H1 (cell line): ENCODE results near the gene PPID. TPM values are rescaled to one million over a fixed set of nuclear protein-coding genes. Genes with fewer than 3 reads are reported as not detected.

Experiments
- CTCF ChIA-PET: fragments of 300-600 bp; sonication (Branson Sonifier 250); formaldehyde crosslinking; loops from one replicate; lab custom pipeline; 2021; ENCODE audit not compliant: partially characterized antibody; lab: Charles Lee
- POLR2A ChIA-PET: fragments of 300-600 bp; sonication (Branson Sonifier 250); formaldehyde crosslinking; loops from one replicate; lab custom pipeline; 2021; ENCODE audit warnings: inconsistent platforms; ENCODE audit not compliant: partially characterized antibody; lab: Charles Lee
- DNase-seq, 2 experiments: peaks; one replicate each; pipeline versions ENCODE4 v3.0.0 to v3.0.0-alpha.2; 2010 to 2022; ENCODE audit warnings: low spot score in 2 of 2, low read depth in 1 of 2, mixed read lengths in 1 of 2
- FAIRE-seq: peaks from 2 replicates; lab custom pipeline; 2011; peaks lifted over from hg19 to GRCh38; lab: Jason Lieb, UNC
- H2AFZ ChIP-seq: 2 replicates; pipeline ENCODE4 v1.8.1; 2012; ENCODE audit warnings: low read length, inconsistent platforms
- H2AK5ac ChIP-seq: 2 replicates; pipeline ENCODE4 v1.6.1; 2013; ENCODE audit warnings: low read depth, low read length
- H2BK120ac ChIP-seq: replicated peaks from 2 replicates; pipeline ENCODE3; 2013; ENCODE audit warnings: low read depth, low read length, inconsistent platforms
- H2BK12ac ChIP-seq: 2 replicates; pipeline ENCODE4 v1.6.1; 2013; ENCODE audit warnings: low read depth, low read length
- H2BK15ac ChIP-seq: 2 replicates; pipeline ENCODE4 v1.6.1; 2013; ENCODE audit warnings: low read length
- H2BK20ac ChIP-seq: 2 replicates; pipeline ENCODE4 v1.6.1; 2013; ENCODE audit warnings: low read length
- H2BK5ac ChIP-seq: 2 replicates; pipeline ENCODE4 v1.6.1; 2013; ENCODE audit warnings: low read depth, low read length
- H3K14ac ChIP-seq: 2 replicates; pipeline ENCODE4 v1.6.1; 2013; ENCODE audit warnings: inconsistent platforms; ENCODE audit not compliant: insufficient read length
- H3K18ac ChIP-seq: 2 replicates; pipeline ENCODE4 v1.6.1; 2013; ENCODE audit warnings: low read length; ENCODE audit errors: extremely low read depth
- H3K23ac ChIP-seq: 2 replicates; pipeline ENCODE4 v1.6.1; 2013; ENCODE audit warnings: inconsistent platforms; ENCODE audit not compliant: insufficient read length
- H3K23me2 ChIP-seq: 2 replicates; pipeline ENCODE4 v1.6.1; 2013; ENCODE audit warnings: low read depth, low read length
- H3K27ac ChIP-seq: 2 replicates; pipeline ENCODE4 v1.6.1; 2011; ENCODE audit warnings: low read depth, low read length, inconsistent platforms
- H3K27me3 ChIP-seq, 4 experiments: replicated peaks in 1 of 4; 1 replicate in 1 of 4; 2 replicates in 3 of 4; pipeline versions ENCODE4 v1.6.1 to v1.8.1; 2011 to 2013; ENCODE audit warnings: low read length in 3 of 4, mild to moderate bottlenecking in 3 of 4, inconsistent platforms in 2 of 4, mixed read lengths in 2 of 4, moderate library complexity in 1 of 4; ENCODE audit not compliant: control insufficient read depth in 3 of 4, insufficient read depth in 3 of 4; ENCODE audit errors: extremely low read depth in 1 of 4
- H3K36me3 ChIP-seq, 4 experiments: 2 replicates each; pipeline versions ENCODE4 v1.6.1 to v1.8.1; 2011 to 2013; ENCODE audit warnings: mild to moderate bottlenecking in 4 of 4, low read length in 3 of 4, moderate library complexity in 2 of 4, control low read depth in 1 of 4, inconsistent platforms in 1 of 4; ENCODE audit not compliant: insufficient read depth in 4 of 4, control insufficient read depth in 2 of 4
- H3K4ac ChIP-seq: replicated peaks from 2 replicates; pipeline ENCODE3; 2013; ENCODE audit warnings: low read length, low read depth, mixed read lengths, inconsistent platforms; ENCODE audit not compliant: insufficient read length
- H3K4me1 ChIP-seq, 4 experiments: replicated peaks in 1 of 4; 1 replicate in 1 of 4; 2 replicates in 3 of 4; pipeline versions ENCODE4 v1.6.1 to v1.8.1; 2011 to 2013; ENCODE audit warnings: low read length in 3 of 4, inconsistent platforms in 2 of 4, mixed read lengths in 1 of 4; ENCODE audit not compliant: insufficient read depth in 4 of 4, control insufficient read depth in 3 of 4
- H3K4me2 ChIP-seq, 2 experiments: 2 replicates each; pipeline versions ENCODE4 v1.6.1 to v1.8.1; 2011 to 2013; ENCODE audit warnings: low read depth in 2 of 2, low read length in 2 of 2, control low read depth in 1 of 2, inconsistent platforms in 1 of 2, mild to moderate bottlenecking in 1 of 2; ENCODE audit not compliant: insufficient read depth in 1 of 2
- H3K4me3 ChIP-seq, 4 experiments: fragments of 200-600, 300-600 bp in 1 of 4; sonication (generic), shearing (Covaris generic), sonication (Bioruptor Twin) in 1 of 4; 2 replicates each; pipeline versions ENCODE4 v1.5.1 to v1.8.1; 2011 to 2016; ENCODE audit warnings: low read length in 4 of 4, low read depth in 3 of 4, control low read depth in 2 of 4, inconsistent platforms in 2 of 4, mild to moderate bottlenecking in 2 of 4, mixed read lengths in 1 of 4, moderate library complexity in 1 of 4; ENCODE audit not compliant: insufficient read depth in 2 of 4; ENCODE audit errors: extremely low read depth in 1 of 4
- H3K56ac ChIP-seq: replicated peaks from 2 replicates; pipeline ENCODE3; 2013; ENCODE audit warnings: low read depth, mild to moderate bottlenecking, mixed read lengths, low read length, inconsistent platforms; ENCODE audit not compliant: insufficient read length
- H3K79me1 ChIP-seq: 2 replicates; pipeline ENCODE4 v1.6.1; 2013; ENCODE audit warnings: low read depth, low read length, control low read depth
- H3K79me2 ChIP-seq, 2 experiments: 2 replicates each; pipeline versions ENCODE4 v1.6.1 to v1.8.1; 2012 to 2013; ENCODE audit warnings: low read length in 2 of 2, mild to moderate bottlenecking in 2 of 2, inconsistent platforms in 1 of 2; ENCODE audit not compliant: insufficient read depth in 2 of 2, control insufficient read depth in 1 of 2
- H3K9ac ChIP-seq, 4 experiments: replicated peaks in 1 of 4; 1 replicate in 1 of 4; 2 replicates in 3 of 4; pipeline versions ENCODE4 v1.6.1 to v1.8.1; 2011 to 2013; ENCODE audit warnings: low read depth in 3 of 4, low read length in 3 of 4, control low read depth in 2 of 4, mild to moderate bottlenecking in 2 of 4, moderate library complexity in 2 of 4, inconsistent platforms in 1 of 4; ENCODE audit errors: extremely low read depth in 1 of 4
- H3K9me3 ChIP-seq, 2 experiments: 2 replicates each; pipeline versions ENCODE4 v1.6.1 to v1.8.1; 2012 to 2013; ENCODE audit warnings: mild to moderate bottlenecking in 2 of 2, moderate library complexity in 2 of 2, control low read depth in 1 of 2, inconsistent platforms in 1 of 2, low read depth in 1 of 2, low read length in 1 of 2, mixed read lengths in 1 of 2; ENCODE audit not compliant: insufficient read depth in 2 of 2
- H4K20me1 ChIP-seq, 2 experiments: replicated peaks in 1 of 2; 2 replicates each; pipeline versions ENCODE3 to v1.8.1; 2011 to 2013; ENCODE audit warnings: inconsistent platforms in 2 of 2, low read length in 2 of 2, mild to moderate bottlenecking in 1 of 2; ENCODE audit not compliant: insufficient read depth in 2 of 2, control insufficient read depth in 1 of 2
- H4K5ac ChIP-seq: 2 replicates; pipeline ENCODE4 v1.6.1; 2013; ENCODE audit warnings: low read length, low read depth, mixed read lengths, inconsistent platforms; ENCODE audit not compliant: insufficient read length
- H4K8ac ChIP-seq: 2 replicates; pipeline ENCODE4 v1.8.0; 2013; ENCODE audit warnings: mild to moderate bottlenecking, moderate library complexity, low read length, inconsistent platforms; ENCODE audit not compliant: insufficient read depth; ENCODE audit errors: extremely low read depth
- H4K91ac ChIP-seq: replicated peaks from 2 replicates; pipeline ENCODE3; 2013; ENCODE audit warnings: low read length, mixed read lengths, inconsistent platforms; ENCODE audit not compliant: insufficient read length
- BCL11A ChIP-seq, 2 experiments: IDR thresholded peaks; one replicate each; pipeline ENCODE4 v1.6.1; 2011; ENCODE audit warnings: low read depth in 2 of 2, low read length in 2 of 2, mild to moderate bottlenecking in 2 of 2
- CREB1 ChIP-seq: IDR thresholded peaks from 2 replicates; pipeline ENCODE4 v1.6.1; 2012; ENCODE audit warnings: inconsistent platforms
- CTBP2 ChIP-seq: IDR thresholded peaks from 2 replicates; pipeline ENCODE4 v1.7.0; 2011; ENCODE audit warnings: borderline replicate concordance, mild to moderate bottlenecking, moderate library complexity, mixed read lengths, low read length; ENCODE audit not compliant: insufficient read depth, insufficient read length
- FOSL1 ChIP-seq: IDR thresholded peaks from 2 replicates; pipeline ENCODE4 v1.6.1; 2011; ENCODE audit warnings: mild to moderate bottlenecking, low read depth, low read length, moderate library complexity; ENCODE audit not compliant: insufficient read depth
- GTF2F1 ChIP-seq: IDR thresholded peaks from 2 replicates; pipeline ENCODE4 v1.6.1; 2012; ENCODE audit warnings: low read depth, low read length, improper control_type of control experiment, borderline replicate concordance
- HDAC6 ChIP-seq: IDR thresholded peaks from one replicate; pipeline ENCODE4 v1.7.1; 2012; ENCODE audit warnings: low read depth, mild to moderate bottlenecking, inconsistent platforms, low read length, moderate library complexity
- KDM1A ChIP-seq: fragments of 200-600, 300-600 bp; sonication (generic); IDR thresholded peaks from 2 replicates; pipeline ENCODE4 v1.7.1; 2016; ENCODE audit warnings: mild to moderate bottlenecking, low read length, borderline replicate concordance
- POLR2AphosphoS5 ChIP-seq: IDR thresholded peaks from 2 replicates; pipeline ENCODE4 v1.6.1; 2011; ENCODE audit warnings: low read depth, low read length
- POU5F1 ChIP-seq: IDR thresholded peaks from 2 replicates; pipeline ENCODE4 v1.6.1; 2011; ENCODE audit warnings: low read depth, mild to moderate bottlenecking, low read length, moderate library complexity
- RBBP5 ChIP-seq: IDR thresholded peaks from 2 replicates; pipeline ENCODE4 v1.7.1; 2012; ENCODE audit warnings: low read depth, mild to moderate bottlenecking, inconsistent platforms, low read length, moderate library complexity, borderline replicate concordance
- SAP30 ChIP-seq: fragments of 300-600 bp; sonication (generic); IDR thresholded peaks from 2 replicates; pipeline ENCODE4 v1.7.1; 2012; ENCODE audit warnings: low read length, moderate library complexity, mild to moderate bottlenecking, inconsistent platforms; ENCODE audit not compliant: insufficient read depth, insufficient replicate concordance
- SP2 ChIP-seq: IDR thresholded peaks from 2 replicates; pipeline ENCODE4 v1.6.1; 2012; ENCODE audit warnings: mild to moderate bottlenecking, low read length, inconsistent platforms
- TAF7 ChIP-seq: optimal IDR thresholded peaks from 2 replicates; pipeline ENCODE3; 2011; ENCODE audit warnings: low read depth, mild to moderate bottlenecking, inconsistent platforms, low read length, moderate library complexity, borderline replicate concordance
- YY1 ChIP-seq: IDR thresholded peaks from 2 replicates; pipeline ENCODE4 v1.6.1; 2011; ENCODE audit warnings: low read depth, mild to moderate bottlenecking, low read length
- WGBS, 2 experiments: shearing (Covaris generic) in 1 of 2; methylation state at CpG; one replicate each; pipeline versions ENCODE4 v1.1.6 to v1.1.7; 2013 to 2015; ENCODE audit warnings: low lambda C conversion rate in 2 of 2, mixed read lengths in 2 of 2, inconsistent platforms in 1 of 2, low coverage in 1 of 2, missing lambda C conversion rate in 1 of 2; ENCODE audit not compliant: insufficient replicate concordance in 2 of 2, insufficient coverage in 1 of 2, insufficient read length in 1 of 2; ENCODE audit errors: extremely low coverage in 1 of 2, missing lambda C conversion rate in 1 of 2; 5-methylcytosine and 5-hydroxymethylcytosine counted together
- polyA plus RNA-seq, 7 experiments: library from polyadenylated mRNA; depleted of rRNA in 3 of 7; stranded (reverse) in 5 of 7; unstranded in 2 of 7; fragments of >200 nt in 5 of 7; fragments of 200-250 nt in 2 of 7; gene quantifications; 1 replicate in 5 of 7; 2 replicates in 1 of 7; 4 replicates in 1 of 7; pipeline versions ENCODE4 v1.2.1 to v1.2.3, GENCODE V29; 2011 to 2013; ENCODE audit warnings: missing spikeins in 2 of 7, mixed read lengths in 2 of 7
- total RNA-seq: library from RNA; stranded (reverse); fragmentation: NEBNext Ultra II Directional; extraction: Animal tissue kit (Norgen Biotek cat#: 25700); gene quantifications from 2 replicates; pipeline ENCODE4 v1.2.1, GENCODE V29; 2021
- TF ChIP-seq, protein P1 (sequence below): IDR thresholded peaks from 2 replicates; pipeline ENCODE4 v1.6.1; 2012; ENCODE audit warnings: inconsistent platforms

The PPID gene
- total and polyA plus RNA-seq, 2 of the 8 experiments (the other 6 are each of a cell fraction or from before 2014, with no cell fraction given), result 20.2 to 53.2 TPM

DNA sequence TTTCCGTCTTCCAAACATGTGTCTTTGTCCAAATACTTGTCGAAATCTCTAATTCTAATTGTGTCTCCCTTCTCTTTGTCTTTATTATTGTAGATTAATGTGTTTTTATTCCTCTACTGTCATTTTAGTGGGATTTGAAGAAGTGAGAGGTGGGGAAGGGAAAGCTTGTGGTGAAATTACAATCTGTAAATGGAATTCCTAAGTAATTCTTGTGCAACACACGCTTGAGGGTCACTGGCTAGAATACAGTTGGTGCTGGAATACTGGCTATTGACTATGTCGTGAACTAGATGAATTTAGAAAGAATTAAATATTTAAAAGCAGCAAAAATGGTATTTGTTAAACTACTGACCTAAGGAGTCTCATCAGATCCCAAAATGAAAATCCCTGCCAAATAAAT lies 34.9 kb upstream of the PPID start:
- no peak overlapping the region for H2BK5ac ChIP-seq
- H3K56ac ChIP-seq, result no peak overlapping the region
- no peaks in the 10 kb centered on the region for H3K79me1 ChIP-seq
- H3K27ac ChIP-seq, result no peak overlapping the region
- H2BK12ac ChIP-seq, result no peak overlapping the region
- POLR2A ChIA-PET, result no interaction called here
- H2BK20ac ChIP-seq, result no peak overlapping the region
- no peaks in the 10 kb centered on the region for H3K27me3 ChIP-seq
- H2BK120ac ChIP-seq, result no peak overlapping the region
- H3K14ac ChIP-seq, result no peak overlapping the region
- H3K23ac ChIP-seq, result no peak overlapping the region
- no peaks in the 10 kb centered on the region for H3K4me1 ChIP-seq
- 65% methylated on average over 4 of the region's 4 CpGs; no CpG with 5 or more reads in 1 of the 2 experiments for WGBS, 2 experiments
- no peak overlapping the region for H3K4ac ChIP-seq
- H4K91ac ChIP-seq, result no peak overlapping the region
- H3K79me2 ChIP-seq, result no peaks in the 10 kb centered on the region
- H2BK15ac ChIP-seq, result no peak overlapping the region
- no peak overlapping the region for H3K18ac ChIP-seq
- H3K36me3 ChIP-seq, result no peaks in the 10 kb centered on the region
- no peaks in the 10 kb centered on the region for H3K23me2 ChIP-seq
- no peaks in the 10 kb centered on the region for H4K20me1 ChIP-seq
- FAIRE-seq (no peak), DNase-seq (no peak)
- no peak overlapping the region for H4K8ac ChIP-seq
- no peak overlapping the region for H2AFZ ChIP-seq
- no peak overlapping the region for H2AK5ac ChIP-seq
- peaks cover 0 to 7% of the 10 kb centered on the region in 2 experiments; a peak in 2 of 4 replicates for H3K9me3 ChIP-seq
- CTCF ChIA-PET, result no interaction called here
- H3K9ac ChIP-seq, result no peak overlapping the region
- no peak overlapping the region for H3K4me3 ChIP-seq
- H4K5ac ChIP-seq, result no peak overlapping the region
- no peak overlapping the region for H3K4me2 ChIP-seq
- TF ChIP-seq HDAC6, result no peak
- no peak for TF ChIP-seq TAF7
- no peak for TF ChIP-seq CREB1
- TF ChIP-seq KDM1A, result no peak
- TF ChIP-seq RBBP5, result no peak
- TF ChIP-seq, protein P1, sequence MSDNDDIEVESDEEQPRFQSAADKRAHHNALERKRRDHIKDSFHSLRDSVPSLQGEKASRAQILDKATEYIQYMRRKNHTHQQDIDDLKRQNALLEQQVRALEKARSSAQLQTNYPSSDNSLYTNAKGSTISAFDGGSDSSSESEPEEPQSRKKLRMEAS, result no peak
- no peak for TF ChIP-seq GTF2F1
- no peak for TF ChIP-seq YY1
- no peak for TF ChIP-seq POU5F1
- no peak for TF ChIP-seq CTBP2
- TF ChIP-seq SAP30, result no peak
- no peak for TF ChIP-seq POLR2AphosphoS5
- TF ChIP-seq BCL11A (IDR thresholded peaks at IDR 0.05; ENCODE audit: low read depth in 2 of 2, low read length in 2 of 2), result no peak
- no peak for TF ChIP-seq SP2
- TF ChIP-seq FOSL1, result no peak
